Ovary (tissue), 3 donors: ENCODE data around the gene CEMIP.

Source experiments
- POLR2A ChIP-seq: fragments of 450-650 bp; IDR thresholded peaks from one replicate; pipeline ENCODE4 v1.6.1; 2017; ENCODE audit warnings: antibody characterized with exemption, mild to moderate bottlenecking, moderate library complexity
- TF ChIP-seq, protein P1 (sequence below), 3 donors: fragments of 450-650 bp in 2 of 3; fragments of 200-600 bp in 1 of 3; IDR thresholded peaks; one replicate each; pipeline versions ENCODE4 v1.5.1 to v1.8.0; 2016 to 2022; ENCODE audit warnings: antibody characterized with exemption in 3 of 3, mild to moderate bottlenecking in 1 of 3
- donor health status: DM: no; HTN: no; CAD: no.

DNA sequence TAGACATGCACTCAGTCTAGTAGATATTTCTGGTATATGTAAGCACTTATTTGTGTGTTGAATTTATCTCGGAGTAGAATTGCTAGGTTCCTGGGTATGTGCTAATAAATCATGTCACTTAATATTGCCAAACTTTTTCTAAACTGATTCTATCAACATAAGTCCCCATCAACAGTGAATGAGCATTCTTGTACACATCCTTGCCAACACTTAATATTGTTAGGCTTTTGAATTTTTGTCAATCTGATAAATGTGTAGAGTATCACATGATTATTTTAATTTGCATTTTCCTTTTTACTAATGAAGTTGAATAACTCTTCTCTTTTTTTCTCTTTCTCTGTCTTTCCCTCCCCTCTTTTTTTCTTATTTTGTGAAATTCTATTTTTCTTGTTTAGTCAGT, 33.3 kb upstream of the CEMIP start:
- TF ChIP-seq, protein P1, sequence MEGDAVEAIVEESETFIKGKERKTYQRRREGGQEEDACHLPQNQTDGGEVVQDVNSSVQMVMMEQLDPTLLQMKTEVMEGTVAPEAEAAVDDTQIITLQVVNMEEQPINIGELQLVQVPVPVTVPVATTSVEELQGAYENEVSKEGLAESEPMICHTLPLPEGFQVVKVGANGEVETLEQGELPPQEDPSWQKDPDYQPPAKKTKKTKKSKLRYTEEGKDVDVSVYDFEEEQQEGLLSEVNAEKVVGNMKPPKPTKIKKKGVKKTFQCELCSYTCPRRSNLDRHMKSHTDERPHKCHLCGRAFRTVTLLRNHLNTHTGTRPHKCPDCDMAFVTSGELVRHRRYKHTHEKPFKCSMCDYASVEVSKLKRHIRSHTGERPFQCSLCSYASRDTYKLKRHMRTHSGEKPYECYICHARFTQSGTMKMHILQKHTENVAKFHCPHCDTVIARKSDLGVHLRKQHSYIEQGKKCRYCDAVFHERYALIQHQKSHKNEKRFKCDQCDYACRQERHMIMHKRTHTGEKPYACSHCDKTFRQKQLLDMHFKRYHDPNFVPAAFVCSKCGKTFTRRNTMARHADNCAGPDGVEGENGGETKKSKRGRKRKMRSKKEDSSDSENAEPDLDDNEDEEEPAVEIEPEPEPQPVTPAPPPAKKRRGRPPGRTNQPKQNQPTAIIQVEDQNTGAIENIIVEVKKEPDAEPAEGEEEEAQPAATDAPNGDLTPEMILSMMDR (IDR thresholded peaks at IDR 0.05): no peak
- no peak for TF ChIP-seq POLR2A
